ENCODE results near the gene PBX1.

PBX1 gene

DNA sequence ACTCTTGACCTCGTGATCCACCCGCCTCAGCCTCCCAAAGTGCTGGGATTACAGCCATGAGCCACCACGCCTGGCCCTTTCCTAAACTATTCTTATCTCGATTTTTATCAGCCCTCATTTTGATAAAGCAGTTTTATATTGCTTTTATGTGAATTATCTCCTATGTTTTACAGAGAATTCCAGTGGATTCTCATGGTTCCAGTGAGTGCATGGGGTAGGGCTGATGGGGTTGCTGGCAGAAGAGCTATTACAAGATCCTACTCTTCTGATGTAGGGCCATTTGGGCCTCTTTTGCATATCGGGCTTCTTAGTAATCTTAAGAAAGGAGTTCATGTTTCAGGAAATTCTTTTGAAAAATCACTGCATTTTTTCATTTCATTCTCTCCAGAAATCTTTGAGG, 187.6 kb downstream of the PBX1 start:
- TF ChIP-seq, protein P1, sequence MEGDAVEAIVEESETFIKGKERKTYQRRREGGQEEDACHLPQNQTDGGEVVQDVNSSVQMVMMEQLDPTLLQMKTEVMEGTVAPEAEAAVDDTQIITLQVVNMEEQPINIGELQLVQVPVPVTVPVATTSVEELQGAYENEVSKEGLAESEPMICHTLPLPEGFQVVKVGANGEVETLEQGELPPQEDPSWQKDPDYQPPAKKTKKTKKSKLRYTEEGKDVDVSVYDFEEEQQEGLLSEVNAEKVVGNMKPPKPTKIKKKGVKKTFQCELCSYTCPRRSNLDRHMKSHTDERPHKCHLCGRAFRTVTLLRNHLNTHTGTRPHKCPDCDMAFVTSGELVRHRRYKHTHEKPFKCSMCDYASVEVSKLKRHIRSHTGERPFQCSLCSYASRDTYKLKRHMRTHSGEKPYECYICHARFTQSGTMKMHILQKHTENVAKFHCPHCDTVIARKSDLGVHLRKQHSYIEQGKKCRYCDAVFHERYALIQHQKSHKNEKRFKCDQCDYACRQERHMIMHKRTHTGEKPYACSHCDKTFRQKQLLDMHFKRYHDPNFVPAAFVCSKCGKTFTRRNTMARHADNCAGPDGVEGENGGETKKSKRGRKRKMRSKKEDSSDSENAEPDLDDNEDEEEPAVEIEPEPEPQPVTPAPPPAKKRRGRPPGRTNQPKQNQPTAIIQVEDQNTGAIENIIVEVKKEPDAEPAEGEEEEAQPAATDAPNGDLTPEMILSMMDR (IDR thresholded peaks at IDR 0.05; ENCODE audit: low read depth, low read length, missing control alignments) = no peak

DNA sequence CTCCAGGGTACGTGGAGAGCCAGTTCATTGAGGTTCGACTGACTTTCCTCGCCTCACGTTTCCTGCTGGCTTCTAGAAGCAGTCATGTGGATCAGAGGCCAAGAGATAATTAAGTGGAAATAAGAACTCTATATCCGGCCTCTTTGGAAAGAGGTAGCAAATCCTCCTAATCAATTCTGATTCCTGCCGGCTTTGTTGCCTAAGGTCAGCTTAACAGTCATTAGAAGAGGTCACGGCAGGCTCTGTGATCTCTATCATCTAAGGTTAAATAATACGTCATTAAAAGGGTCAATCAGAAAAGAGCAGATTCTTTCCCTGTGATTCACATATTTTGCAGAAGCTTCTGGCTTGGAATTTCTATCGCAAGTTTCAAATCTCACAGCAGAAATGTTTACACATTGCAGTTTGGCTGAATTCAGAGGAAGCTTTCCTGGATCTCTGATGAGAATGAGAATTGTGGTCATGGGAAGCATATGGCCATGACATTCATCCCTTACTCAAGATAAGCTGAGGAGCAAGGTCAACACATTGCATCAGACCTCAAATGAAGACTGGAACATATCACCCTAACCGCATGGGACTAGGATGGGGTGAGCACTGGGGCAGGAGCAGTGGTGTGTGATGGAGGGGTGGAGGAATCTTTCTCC, 189.4 kb downstream of the PBX1 start:
- no peak for DNase-seq (ENCODE audit: low read depth)
- no peak overlapping the region for H3K4me3 ChIP-seq (ENCODE audit: low read depth, low read length)
- TF ChIP-seq, protein P1 (IDR thresholded peaks at IDR 0.05; ENCODE audit: low read depth, low read length, missing control alignments) = no peak

More for the DNA sequence above, 187.6 kb downstream of the PBX1 start:
- DNase-seq (ENCODE audit: low read depth) = no peak
- H3K4me3 ChIP-seq (ENCODE audit: low read depth, low read length) = no peak overlapping the region

DNA sequence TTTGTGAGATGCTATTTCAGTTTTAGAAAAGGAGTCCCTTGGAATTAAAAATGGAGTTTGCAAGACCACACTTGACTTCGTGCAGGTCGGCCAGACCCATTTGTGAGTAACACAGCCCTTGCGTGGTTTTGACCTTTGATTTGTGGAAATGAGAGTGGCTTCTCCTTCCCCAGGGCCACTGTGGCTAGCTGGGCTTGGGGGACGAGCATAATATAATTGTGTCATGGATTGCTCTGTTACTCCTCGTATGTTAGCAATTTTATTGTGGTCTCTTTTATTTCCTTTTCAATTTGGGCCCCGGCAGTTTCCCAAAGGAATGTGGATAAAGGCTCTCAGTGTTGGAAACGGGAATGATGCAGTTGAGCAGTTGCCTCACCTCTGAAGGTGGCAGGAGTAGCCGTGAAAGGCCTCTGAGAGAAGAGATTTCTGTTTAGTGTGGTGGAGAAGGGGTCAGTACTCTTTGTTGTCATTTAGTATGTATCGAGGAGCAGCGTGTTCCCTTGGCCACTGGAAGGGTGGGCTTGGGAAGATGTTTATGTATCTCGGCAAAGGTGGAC, 194.6 kb downstream of the PBX1 start:
- TF ChIP-seq, protein P1 (IDR thresholded peaks at IDR 0.05; ENCODE audit: low read depth, low read length, missing control alignments) = no peak
- no peak overlapping the region for H3K4me3 ChIP-seq (ENCODE audit: low read depth, low read length)
- DNase-seq (ENCODE audit: low read depth) = no peak

DNA sequence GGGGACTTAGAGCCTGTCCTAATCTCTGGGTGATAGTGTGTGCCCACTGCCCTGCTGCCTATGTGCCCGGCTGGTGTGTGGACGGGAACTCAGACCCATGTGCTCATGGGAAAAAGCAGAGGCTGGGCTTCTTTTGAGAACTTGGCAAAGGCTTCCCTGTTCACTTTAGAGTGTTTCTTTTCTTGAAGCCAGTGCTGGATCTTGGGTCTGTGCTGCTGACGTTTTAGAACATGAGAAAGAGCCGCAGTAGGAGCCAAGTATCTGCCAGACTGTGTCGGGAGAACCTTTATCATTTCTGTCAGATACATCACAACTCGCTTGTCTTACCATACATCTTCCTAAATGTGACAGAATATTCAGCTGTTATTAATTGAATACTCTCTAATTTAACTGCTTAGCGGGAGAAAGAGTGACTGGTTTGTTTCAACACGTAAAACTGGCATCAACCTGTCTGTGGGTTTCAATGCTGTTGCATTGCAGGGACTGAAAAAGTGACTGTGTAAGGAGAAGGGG, 195.2 kb downstream of the PBX1 start:
- TF ChIP-seq, protein P1 (IDR thresholded peaks at IDR 0.05; ENCODE audit: low read depth, low read length, missing control alignments) = no peak
- no peak for DNase-seq (ENCODE audit: low read depth)
- no peak overlapping the region for H3K4me3 ChIP-seq (ENCODE audit: low read depth, low read length)

DNA sequence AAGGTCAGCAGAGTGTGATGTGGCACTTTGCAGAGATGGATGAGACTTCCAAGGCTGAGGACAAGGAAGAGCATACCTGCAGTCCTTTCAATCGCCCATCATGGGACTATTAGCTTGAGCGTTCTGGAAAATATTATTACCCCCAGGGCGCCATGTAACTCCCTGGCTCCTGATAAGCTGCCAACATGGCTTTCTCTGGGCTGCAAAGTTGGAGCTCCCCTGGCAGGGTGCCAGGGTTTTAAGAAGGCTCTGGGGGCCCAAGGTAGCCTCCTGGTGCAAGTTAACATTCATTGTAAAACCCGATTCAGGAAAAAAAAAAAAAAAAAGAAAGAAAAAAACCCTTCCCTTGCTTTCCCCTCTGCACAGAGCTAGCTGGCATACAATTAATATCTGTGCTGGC, 196.7 kb downstream of the PBX1 start:
- DNase-seq (ENCODE audit: low read depth) = no peak
- H3K4me3 ChIP-seq (ENCODE audit: low read depth, low read length) = no peak overlapping the region
- TF ChIP-seq, protein P1 (IDR thresholded peaks at IDR 0.05; ENCODE audit: low read depth, low read length, missing control alignments) = no peak

DNA sequence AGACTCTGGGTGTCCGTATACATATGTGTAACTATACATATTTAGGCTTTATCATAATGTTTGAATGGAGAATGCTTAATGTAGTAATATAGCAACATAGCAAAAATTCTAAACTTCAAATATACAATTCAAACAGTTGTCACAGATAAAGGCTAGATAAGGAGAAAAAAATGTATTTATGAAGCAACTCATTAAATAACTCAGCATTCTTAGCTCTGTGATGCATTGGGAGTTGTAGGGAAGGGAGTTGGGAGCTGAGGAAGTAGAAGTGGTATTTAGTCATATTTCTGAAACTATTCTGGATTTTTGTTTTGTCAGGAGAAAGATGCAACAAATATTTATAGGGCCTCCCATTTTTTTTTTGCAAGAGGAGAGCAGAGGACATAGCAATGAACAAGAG, 197.8 kb downstream of the PBX1 start:
- TF ChIP-seq, protein P1 (IDR thresholded peaks at IDR 0.05; ENCODE audit: low read depth, low read length, missing control alignments) = no peak

DNA sequence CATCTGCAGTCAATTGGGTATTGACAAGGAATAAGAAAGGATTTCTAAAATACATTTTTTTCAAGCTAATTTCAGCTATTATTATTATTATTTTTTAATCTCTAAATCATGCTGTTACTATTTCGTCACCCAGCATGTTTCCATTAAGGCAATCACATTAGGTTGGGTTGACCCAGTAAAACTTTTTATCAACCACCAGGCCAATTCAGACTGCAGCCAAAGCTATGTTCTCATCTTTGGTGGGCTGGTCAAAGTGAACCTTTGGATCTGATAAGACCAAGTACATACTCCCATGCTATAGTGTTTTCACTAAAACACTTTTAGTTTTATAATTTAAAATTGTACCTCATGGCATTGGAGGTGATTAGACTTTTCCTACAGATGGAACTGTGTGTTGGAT, 198.6 kb downstream of the PBX1 start:
- TF ChIP-seq, protein P1 (IDR thresholded peaks at IDR 0.05; ENCODE audit: low read depth, low read length, missing control alignments) = no peak
- H3K4me3 ChIP-seq (ENCODE audit: low read depth, low read length) = no peak overlapping the region
- no peak for DNase-seq (ENCODE audit: low read depth)

More for the DNA sequence above, 197.8 kb downstream of the PBX1 start:
- no peak for DNase-seq (ENCODE audit: low read depth)
- H3K4me3 ChIP-seq (ENCODE audit: low read depth, low read length) = no peak overlapping the region
